ENCODE data around the gene SLC16A5.
"Not testable (repeated sequence)": the region's sequence is repeated elsewhere in the genome, so short reads cannot be mapped to it uniquely, and the experiment has no call there.

Gene SLC16A5

GRCh38 chr17:75087558-75088453 is at the start of gene SLC16A5:
Gene SLC16A5 (plus strand): TSS chr17:75087954. CDS start chr17:75093637, 5,683 bp downstream.
- peak in 1 of 2 donors; percentile 9 for DNase-seq (ENCODE audit: extremely low read depth in 1 of 2, low read depth in 1 of 2)

GRCh38 chr17:75039238-75039637 is 48.5 kb upstream of the SLC16A5 start:
- no peak for DNase-seq (ENCODE audit: extremely low read depth in 1 of 2, low read depth in 1 of 2)

GRCh38 chr17:75041656-75042280 is 46.0 kb upstream of the SLC16A5 start:
- DNase-seq (ENCODE audit: extremely low read depth in 1 of 2, low read depth in 1 of 2) = no peak

- not testable (repeated sequence) for DNase-seq (ENCODE audit: extremely low read depth in 1 of 2, low read depth in 1 of 2)
Measured at GRCh38 chr17:75043789-75044188, 44.0 kb upstream of the SLC16A5 start.

- DNase-seq (ENCODE audit: extremely low read depth in 1 of 2, low read depth in 1 of 2) = no peak
Measured at GRCh38 chr17:75044716-75045115, 43.0 kb upstream of the SLC16A5 start.

- DNase-seq (ENCODE audit: extremely low read depth in 1 of 2, low read depth in 1 of 2) = not testable (repeated sequence)
Measured at GRCh38 chr17:75045946-75046406, 41.8 kb upstream of the SLC16A5 start.

- DNase-seq (ENCODE audit: extremely low read depth in 1 of 2, low read depth in 1 of 2) = peak; percentile 84 to 90
Measured at GRCh38 chr17:75046407-75047289, 41.1 kb upstream of the SLC16A5 start, which contains the start of the genes ATP5PD and KCTD2. Gene ATP5PD (minus strand): TSS chr17:75046969. CDS start chr17:75042650, 4,319 bp downstream. Gene KCTD2 (plus strand): TSS chr17:75047225. CDS start chr17:75047251, 26 bp downstream.

GRCh38 chr17:75047398-75048098 is 40.2 kb upstream of the SLC16A5 start:
- peak in 1 of 2 donors; percentile 14 for DNase-seq (ENCODE audit: extremely low read depth in 1 of 2, low read depth in 1 of 2)

GRCh38 chr17:75048249-75048878 is 39.4 kb upstream of the SLC16A5 start:
- DNase-seq (ENCODE audit: extremely low read depth in 1 of 2, low read depth in 1 of 2) = no peak

- DNase-seq (ENCODE audit: extremely low read depth in 1 of 2, low read depth in 1 of 2) = no peak
Measured at GRCh38 chr17:75049057-75049456, 38.7 kb upstream of the SLC16A5 start.

GRCh38 chr17:75049706-75050105 is 38.0 kb upstream of the SLC16A5 start:
- no peak for DNase-seq (ENCODE audit: extremely low read depth in 1 of 2, low read depth in 1 of 2)

- DNase-seq (ENCODE audit: extremely low read depth in 1 of 2, low read depth in 1 of 2) = no peak
Measured at GRCh38 chr17:75051941-75052340, 35.8 kb upstream of the SLC16A5 start.

GRCh38 chr17:75059369-75060345 is 28.1 kb upstream of the SLC16A5 start:
- no peak for DNase-seq (ENCODE audit: extremely low read depth in 1 of 2, low read depth in 1 of 2)

- no peak for DNase-seq (ENCODE audit: extremely low read depth in 1 of 2, low read depth in 1 of 2)
Measured at GRCh38 chr17:75060434-75061054, 27.2 kb upstream of the SLC16A5 start.

- DNase-seq (ENCODE audit: extremely low read depth in 1 of 2, low read depth in 1 of 2) = no peak
Measured at GRCh38 chr17:75061055-75061438, 26.7 kb upstream of the SLC16A5 start.

GRCh38 chr17:75061618-75062017 is 26.1 kb upstream of the SLC16A5 start:
- DNase-seq (ENCODE audit: extremely low read depth in 1 of 2, low read depth in 1 of 2) = no peak

GRCh38 chr17:75063201-75063600 is 24.6 kb upstream of the SLC16A5 start:
- DNase-seq (ENCODE audit: extremely low read depth in 1 of 2, low read depth in 1 of 2) = no peak

GRCh38 chr17:75063626-75064025 is 24.1 kb upstream of the SLC16A5 start:
- no peak for DNase-seq (ENCODE audit: extremely low read depth in 1 of 2, low read depth in 1 of 2)

All from activated CD8-positive, alpha-beta memory T cell treated with anti-CD3 and anti-CD28 coated beads for 1 hour (primary cell).